Loucy (cell line): ENCODE results near the gene ADCYAP1.

Experiments
- H2AFZ ChIP-seq: fragments of 200-600 bp; sonication (generic); 2 replicates; pipeline ENCODE4 v1.6.0; 2016; ENCODE audit warnings: antibody characterized with exemption, mild to moderate bottlenecking, low read length, moderate library complexity
- H3F3A ChIP-seq: fragments of 200-600 bp; 2 replicates; pipeline ENCODE4 v1.6.0; 2016; ENCODE audit warnings: antibody characterized with exemption, low read depth, mild to moderate bottlenecking
- H3K27me3 ChIP-seq: fragments of 200-600 bp; sonication (generic); 2 replicates; pipeline ENCODE4 v1.6.1; 2014; ENCODE audit warnings: low read length, mild to moderate bottlenecking; ENCODE audit not compliant: insufficient read depth, poor library complexity, severe bottlenecking
- H3K36me3 ChIP-seq: fragments of 200-600 bp; sonication (generic); 2 replicates; pipeline ENCODE4 v1.6.1; 2016; ENCODE audit warnings: low read length; ENCODE audit not compliant: insufficient read depth
- H3K4me1 ChIP-seq: fragments of 200-600 bp; sonication (generic); 2 replicates; pipeline ENCODE4 v1.5.1; 2014; ENCODE audit warnings: low read length, mild to moderate bottlenecking; ENCODE audit not compliant: insufficient read depth, poor library complexity, severe bottlenecking
- H3K4me2 ChIP-seq: fragments of 200-600 bp; sonication (generic); 2 replicates; pipeline ENCODE4 v1.6.0; 2014; ENCODE audit warnings: antibody characterized with exemption, low read length, low read depth, mild to moderate bottlenecking; ENCODE audit not compliant: poor library complexity, severe bottlenecking
- H3K4me3 ChIP-seq: fragments of 200-600 bp; sonication (generic); 2 replicates; pipeline ENCODE4 v1.5.1; 2014; ENCODE audit warnings: low read length, mild to moderate bottlenecking, mixed read lengths; ENCODE audit not compliant: poor library complexity, severe bottlenecking
- H3K79me2 ChIP-seq: fragments of 200-600 bp; sonication (generic); 2 replicates; pipeline ENCODE4 v1.6.1; 2014; ENCODE audit warnings: low read length; ENCODE audit not compliant: insufficient read depth
- H3K9ac ChIP-seq: fragments of 200-600 bp; sonication (generic); 2 replicates; pipeline ENCODE4 v1.6.0; 2014; ENCODE audit warnings: mild to moderate bottlenecking, low read depth, low read length, moderate library complexity; ENCODE audit not compliant: poor library complexity, severe bottlenecking
- H3K9me2 ChIP-seq: fragments of 200-600 bp; sonication (generic); replicated peaks from 2 replicates; pipeline ENCODE4 v1.6.1; 2016; ENCODE audit warnings: low read depth, low read length, mixed read lengths
- H3K9me3 ChIP-seq: fragments of 200-600 bp; sonication (generic); 2 replicates; pipeline ENCODE4 v1.6.1; 2014; ENCODE audit warnings: mild to moderate bottlenecking, antibody characterized with exemption, low read length, low read depth; ENCODE audit not compliant: insufficient read depth
- H4K20me1 ChIP-seq: fragments of 200-600 bp; sonication (generic); 2 replicates; pipeline ENCODE4 v1.6.0; 2014; ENCODE audit warnings: antibody characterized with exemption, low read length, mild to moderate bottlenecking; ENCODE audit not compliant: insufficient read depth, poor library complexity, severe bottlenecking
- EZH2phosphoT487 ChIP-seq: fragments of 200-600 bp; IDR thresholded peaks from 2 replicates; pipeline ENCODE4 v1.6.1; 2018; ENCODE audit warnings: antibody characterized with exemption, mild to moderate bottlenecking, moderate library complexity, borderline replicate concordance
- TF ChIP-seq, protein P1 (sequence below): fragments of 200-600 bp; sonication (generic); conservative IDR thresholded peaks from 2 replicates; pipeline ENCODE4 v1.5.1; 2014; ENCODE audit warnings: mild to moderate bottlenecking, antibody characterized with exemption, low read length

ADCYAP1 gene

DNA sequence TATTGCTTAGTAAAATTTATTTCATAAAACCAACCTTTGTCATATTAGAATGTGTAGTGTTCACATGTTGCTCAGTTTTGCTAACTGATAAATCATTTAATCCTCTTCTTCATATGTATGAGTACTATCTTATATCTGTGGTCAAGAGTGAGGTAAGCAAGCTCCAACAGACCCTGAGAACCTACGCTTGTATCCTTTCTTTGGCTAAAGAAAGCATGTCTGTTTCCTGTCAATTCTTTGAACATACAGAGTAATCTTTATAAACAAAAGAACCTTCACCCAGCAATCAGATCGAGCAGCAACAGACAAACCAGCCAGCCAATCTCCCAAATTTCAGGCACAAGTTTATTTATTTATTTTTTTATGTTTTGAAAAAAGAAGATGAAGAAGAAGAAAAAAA lies 6.4 kb downstream of the ADCYAP1 start:
- Histone ChIP-seq H3K4me2 (peak overlapping the region; percentile 69), H3K9me3 (peaks cover 5% of the 10 kb centered on the region; the same call in 1 of the 2 replicates), H3K4me3 (peak overlapping the region; percentile 53), H3K9me2 (no peaks in the 10 kb centered on the region), H3K36me3 (no peaks in the 10 kb centered on the region), H2AFZ (no peak overlapping the region), H3K4me1 (peaks cover 37% of the 10 kb centered on the region), H3K79me2 (no peaks in the 10 kb centered on the region), H4K20me1 (no peaks in the 10 kb centered on the region), H3F3A (no peaks in the 10 kb centered on the region), H3K9ac (peak overlapping the region; percentile 46), H3K27me3 (no peaks in the 10 kb centered on the region)
- TF ChIP-seq EZH2phosphoT487: no peak
- TF ChIP-seq, protein P1, sequence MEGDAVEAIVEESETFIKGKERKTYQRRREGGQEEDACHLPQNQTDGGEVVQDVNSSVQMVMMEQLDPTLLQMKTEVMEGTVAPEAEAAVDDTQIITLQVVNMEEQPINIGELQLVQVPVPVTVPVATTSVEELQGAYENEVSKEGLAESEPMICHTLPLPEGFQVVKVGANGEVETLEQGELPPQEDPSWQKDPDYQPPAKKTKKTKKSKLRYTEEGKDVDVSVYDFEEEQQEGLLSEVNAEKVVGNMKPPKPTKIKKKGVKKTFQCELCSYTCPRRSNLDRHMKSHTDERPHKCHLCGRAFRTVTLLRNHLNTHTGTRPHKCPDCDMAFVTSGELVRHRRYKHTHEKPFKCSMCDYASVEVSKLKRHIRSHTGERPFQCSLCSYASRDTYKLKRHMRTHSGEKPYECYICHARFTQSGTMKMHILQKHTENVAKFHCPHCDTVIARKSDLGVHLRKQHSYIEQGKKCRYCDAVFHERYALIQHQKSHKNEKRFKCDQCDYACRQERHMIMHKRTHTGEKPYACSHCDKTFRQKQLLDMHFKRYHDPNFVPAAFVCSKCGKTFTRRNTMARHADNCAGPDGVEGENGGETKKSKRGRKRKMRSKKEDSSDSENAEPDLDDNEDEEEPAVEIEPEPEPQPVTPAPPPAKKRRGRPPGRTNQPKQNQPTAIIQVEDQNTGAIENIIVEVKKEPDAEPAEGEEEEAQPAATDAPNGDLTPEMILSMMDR: no peak

DNA sequence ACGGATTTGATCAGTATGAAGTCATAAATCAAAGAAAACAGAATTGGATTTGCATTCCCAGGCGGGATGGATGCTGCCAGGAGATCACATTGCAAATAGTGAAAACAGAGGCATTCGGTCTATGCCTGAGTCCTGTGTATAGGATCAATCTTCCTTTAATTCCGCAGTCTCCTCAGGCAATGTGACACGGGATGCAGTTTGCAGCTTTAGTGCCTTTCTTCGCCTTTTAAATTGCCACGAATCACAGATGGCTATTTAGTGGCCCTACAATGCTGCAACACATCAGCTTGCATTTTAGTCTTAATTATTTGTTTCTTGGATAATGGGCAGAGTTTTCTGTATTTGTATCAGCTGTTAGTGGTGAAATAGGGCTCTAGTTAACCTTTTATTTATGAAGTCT lies 6.8 kb downstream of the ADCYAP1 start:
- peak overlapping the region; percentile 69 for H3K4me2 ChIP-seq
- no peaks in the 10 kb centered on the region for H3K27me3 ChIP-seq

DNA sequence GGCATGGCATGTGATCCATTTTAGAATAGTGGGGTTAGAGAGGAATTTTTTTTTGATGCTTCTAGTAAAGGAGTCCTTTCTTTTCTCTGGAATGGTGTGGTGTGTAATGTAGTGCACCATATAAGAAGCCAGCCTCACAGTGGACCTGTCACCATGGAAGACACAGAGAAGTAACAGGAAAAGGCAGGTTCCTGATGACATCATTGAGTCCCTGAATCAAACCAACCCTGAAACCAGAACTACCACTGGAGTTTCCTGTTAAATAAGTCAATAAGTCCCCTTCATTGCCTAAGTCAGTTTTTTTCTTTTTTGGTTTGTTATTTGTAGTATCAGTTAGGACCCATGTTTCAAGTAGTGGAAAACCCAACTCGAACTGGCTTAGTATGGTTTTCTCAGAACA lies 11.9 kb downstream of the ADCYAP1 start:
- Histone ChIP-seq H3K9me2 (no peaks in the 10 kb centered on the region), H4K20me1 (no peaks in the 10 kb centered on the region), H3K4me3 (no peak overlapping the region), H3K4me2 (peak overlapping the region; percentile 49), H3K4me1 (peaks cover 45% of the 10 kb centered on the region), H3K9me3 (no peaks in the 10 kb centered on the region), H3K9ac (no peak overlapping the region), H3F3A (no peaks in the 10 kb centered on the region), H3K79me2 (no peaks in the 10 kb centered on the region), H3K27me3 (no peaks in the 10 kb centered on the region), H2AFZ (no peak overlapping the region), H3K36me3 (no peaks in the 10 kb centered on the region)
- TF ChIP-seq, protein P1: no peak
- TF ChIP-seq EZH2phosphoT487: no peak

More for the DNA sequence above, 6.8 kb downstream of the ADCYAP1 start:
- Histone ChIP-seq H3F3A (no peaks in the 10 kb centered on the region), H3K36me3 (no peaks in the 10 kb centered on the region), H3K9me3 (peaks cover 5% of the 10 kb centered on the region; the same call in 1 of the 2 replicates), H4K20me1 (no peaks in the 10 kb centered on the region), H3K9me2 (no peaks in the 10 kb centered on the region), H3K79me2 (no peaks in the 10 kb centered on the region), H3K9ac (peak overlapping the region; percentile 43), H3K4me1 (peaks cover 42% of the 10 kb centered on the region), H2AFZ (no peak overlapping the region), H3K4me3 (peak overlapping the region; percentile 53)
- no peak for TF ChIP-seq EZH2phosphoT487

DNA sequence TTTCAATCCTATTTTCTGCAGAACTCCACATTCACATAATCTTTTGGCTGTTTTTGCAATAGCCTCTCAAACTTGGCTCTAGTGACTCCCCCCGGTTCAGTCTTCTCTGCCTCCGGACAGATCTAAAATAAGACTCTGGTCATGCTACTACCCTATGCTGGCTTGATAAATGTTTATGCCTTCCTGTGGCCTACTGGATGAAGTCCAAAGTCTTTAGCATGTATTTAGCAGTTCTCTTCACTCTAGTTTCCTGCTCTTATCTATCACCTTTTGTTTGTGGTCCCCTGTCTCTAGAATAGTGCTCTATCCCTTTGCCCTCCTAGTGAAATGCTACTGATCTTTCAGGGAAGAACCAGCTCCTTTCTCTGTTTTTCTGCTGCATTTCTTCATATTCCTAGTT lies 14.4 kb downstream of the ADCYAP1 start:
- no peaks in the 10 kb centered on the region for H3K9me3 ChIP-seq
- H3F3A ChIP-seq: no peaks in the 10 kb centered on the region
- no peak overlapping the region for H2AFZ ChIP-seq
- no peaks in the 10 kb centered on the region for H3K27me3 ChIP-seq
- H4K20me1 ChIP-seq: no peaks in the 10 kb centered on the region
- H3K4me2 ChIP-seq: peak overlapping the region; percentile 9
- no peaks in the 10 kb centered on the region for H3K36me3 ChIP-seq
- peaks cover 31% of the 10 kb centered on the region for H3K4me1 ChIP-seq
- H3K4me3 ChIP-seq: no peak overlapping the region
- no peak overlapping the region for H3K9ac ChIP-seq
- no peaks in the 10 kb centered on the region for H3K79me2 ChIP-seq
- H3K9me2 ChIP-seq: no peaks in the 10 kb centered on the region
- no peak for TF ChIP-seq EZH2phosphoT487
- TF ChIP-seq, protein P1: no peak
